GM20000 (cell line): ENCODE measurements around the gene CLDN5.

Experiments used
- DNase-seq: peaks from one replicate; pipeline ENCODE4 v3.0.0; 2012; ENCODE audit warnings: low spot score
- TF ChIP-seq, protein P1 (sequence below): IDR thresholded peaks from 2 replicates; pipeline ENCODE4 v1.5.1; 2012; ENCODE audit warnings: mild to moderate bottlenecking, control low read depth; ENCODE audit errors: extremely low read depth, missing control alignments

CLDN5 gene

DNA sequence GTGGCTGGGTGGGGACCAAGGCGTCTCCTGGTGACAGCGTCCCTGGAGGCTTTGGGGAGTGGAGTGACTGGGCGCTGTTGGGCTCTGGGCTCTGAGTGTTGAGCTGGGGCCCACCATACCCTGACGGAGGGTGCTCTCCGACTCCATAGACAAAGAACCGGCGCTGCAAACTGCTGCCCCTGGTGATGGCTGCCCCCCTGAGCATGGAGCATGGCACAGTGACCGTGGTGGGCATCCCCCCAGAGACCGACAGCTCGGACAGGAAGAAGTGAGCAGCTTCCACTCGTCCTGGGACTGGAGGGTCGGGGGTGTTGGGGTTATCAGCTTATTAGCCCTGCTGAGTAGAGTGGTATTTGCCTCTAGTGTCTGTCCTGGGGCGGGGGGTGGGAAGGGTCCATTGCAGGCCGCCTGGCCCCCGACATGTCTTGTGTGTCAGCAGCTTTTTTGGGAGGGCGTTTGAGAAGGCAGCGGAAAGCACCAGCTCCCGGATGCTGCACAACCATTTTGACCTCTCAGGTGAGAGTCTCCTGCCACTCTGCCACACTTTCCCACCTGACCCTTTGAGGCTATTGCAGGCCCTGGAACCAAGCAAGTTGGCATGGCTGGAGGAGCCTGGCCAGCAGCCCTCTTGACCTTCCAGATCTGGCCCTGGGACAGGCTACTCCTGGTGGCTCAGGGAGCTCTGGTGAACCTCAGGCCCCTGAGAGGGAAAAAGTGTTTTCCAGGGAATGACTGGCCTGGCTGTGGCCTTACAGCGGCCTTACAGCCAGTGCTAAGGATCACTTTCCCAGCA is 7.6 kb downstream of the CLDN5 start:
- no peak for DNase-seq
- TF ChIP-seq, protein P1, sequence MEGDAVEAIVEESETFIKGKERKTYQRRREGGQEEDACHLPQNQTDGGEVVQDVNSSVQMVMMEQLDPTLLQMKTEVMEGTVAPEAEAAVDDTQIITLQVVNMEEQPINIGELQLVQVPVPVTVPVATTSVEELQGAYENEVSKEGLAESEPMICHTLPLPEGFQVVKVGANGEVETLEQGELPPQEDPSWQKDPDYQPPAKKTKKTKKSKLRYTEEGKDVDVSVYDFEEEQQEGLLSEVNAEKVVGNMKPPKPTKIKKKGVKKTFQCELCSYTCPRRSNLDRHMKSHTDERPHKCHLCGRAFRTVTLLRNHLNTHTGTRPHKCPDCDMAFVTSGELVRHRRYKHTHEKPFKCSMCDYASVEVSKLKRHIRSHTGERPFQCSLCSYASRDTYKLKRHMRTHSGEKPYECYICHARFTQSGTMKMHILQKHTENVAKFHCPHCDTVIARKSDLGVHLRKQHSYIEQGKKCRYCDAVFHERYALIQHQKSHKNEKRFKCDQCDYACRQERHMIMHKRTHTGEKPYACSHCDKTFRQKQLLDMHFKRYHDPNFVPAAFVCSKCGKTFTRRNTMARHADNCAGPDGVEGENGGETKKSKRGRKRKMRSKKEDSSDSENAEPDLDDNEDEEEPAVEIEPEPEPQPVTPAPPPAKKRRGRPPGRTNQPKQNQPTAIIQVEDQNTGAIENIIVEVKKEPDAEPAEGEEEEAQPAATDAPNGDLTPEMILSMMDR, result no peak

DNA sequence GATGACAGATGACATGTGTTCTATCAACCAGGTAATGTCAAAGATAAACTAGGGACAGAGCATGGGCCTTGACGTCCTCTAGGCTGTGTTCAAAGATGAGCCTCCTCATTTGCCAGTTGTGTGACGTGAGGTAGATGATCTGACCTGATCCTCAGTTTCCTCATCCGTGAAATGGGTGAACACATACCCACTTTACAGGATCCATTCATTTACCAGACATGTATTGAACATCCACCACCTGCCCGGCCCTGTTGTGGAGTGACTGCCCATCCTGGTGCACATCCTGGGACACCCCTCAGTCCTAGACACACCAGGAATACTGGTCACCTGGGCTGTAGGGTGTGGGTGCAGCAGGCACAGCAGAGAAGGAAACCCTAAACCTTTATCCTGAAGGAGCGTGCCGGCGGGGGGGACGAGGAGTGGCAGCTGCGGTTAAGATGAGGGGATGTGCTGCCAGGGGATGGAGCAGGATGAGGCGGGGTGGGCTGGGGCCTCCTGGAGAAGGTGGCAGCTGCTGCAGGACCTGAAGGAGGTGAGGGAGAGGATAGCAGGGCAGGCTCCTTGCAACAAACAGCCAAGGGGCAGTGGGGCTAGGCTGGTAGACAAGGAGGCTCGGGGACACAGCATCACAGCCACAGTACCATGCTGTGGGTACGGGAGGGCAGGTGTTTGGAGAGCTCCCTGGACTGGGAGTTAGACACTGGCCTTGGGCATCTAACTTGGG is 8.4 kb downstream of the CLDN5 start:
- TF ChIP-seq, protein P1, result no peak
- DNase-seq, result no peak

DNA sequence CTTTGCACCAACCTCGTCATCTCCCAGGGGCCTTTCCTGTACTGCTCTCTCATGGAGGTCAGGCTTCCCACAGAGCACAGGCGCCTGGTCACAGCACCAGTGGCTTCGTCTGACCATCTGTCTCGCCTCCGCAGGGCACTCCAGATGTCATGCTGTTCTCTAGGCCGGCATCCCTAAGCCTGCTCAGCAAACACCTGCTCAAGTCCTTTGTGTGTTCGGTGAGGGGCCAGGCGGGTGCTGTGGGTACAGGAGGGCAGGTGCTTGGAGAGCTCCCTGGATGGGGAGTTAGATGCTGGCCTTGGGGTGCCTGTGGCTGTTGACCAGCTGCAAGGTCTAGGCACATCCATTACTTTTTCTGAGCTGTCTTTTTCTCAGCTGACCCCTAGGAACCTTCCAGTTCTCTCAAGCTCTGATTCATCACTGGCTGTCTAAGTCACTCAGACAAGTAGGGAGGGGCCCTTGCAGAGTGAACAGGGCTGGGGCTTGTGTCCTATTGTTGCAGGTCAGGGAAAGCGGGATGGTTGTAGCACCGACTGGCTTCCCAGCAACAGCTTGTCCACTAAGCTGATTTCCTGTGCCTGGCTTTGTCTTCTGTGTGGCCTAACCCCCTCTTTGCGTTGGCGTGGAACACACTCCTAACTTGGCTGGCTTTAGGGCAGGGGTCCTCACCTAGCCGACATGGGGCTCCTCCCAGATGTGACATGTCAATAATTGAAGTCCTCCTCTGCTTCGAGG is 9.2 kb downstream of the CLDN5 start:
- DNase-seq, result no peak
- TF ChIP-seq, protein P1, result no peak

DNA sequence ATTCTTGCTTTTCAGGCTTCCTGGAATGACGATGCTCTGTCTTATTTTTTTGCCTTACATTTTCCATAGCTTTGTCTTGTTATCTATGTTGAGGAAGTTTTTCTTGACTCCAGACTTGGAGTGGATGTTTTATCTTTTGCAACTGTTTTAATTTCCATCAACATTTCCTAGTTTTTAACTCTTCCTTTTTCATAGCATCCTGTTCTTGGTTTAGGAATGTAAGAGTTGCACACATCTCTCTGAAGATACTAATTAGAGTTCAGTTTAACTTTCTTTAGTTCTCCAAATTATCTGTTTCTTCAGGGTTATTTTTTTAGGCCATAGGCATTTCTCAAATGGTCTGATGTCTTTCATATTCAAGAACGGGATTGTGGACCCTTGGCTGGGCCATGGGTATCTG is 10.4 kb downstream of the CLDN5 start:
- TF ChIP-seq, protein P1, result no peak
- no peak for DNase-seq

DNA sequence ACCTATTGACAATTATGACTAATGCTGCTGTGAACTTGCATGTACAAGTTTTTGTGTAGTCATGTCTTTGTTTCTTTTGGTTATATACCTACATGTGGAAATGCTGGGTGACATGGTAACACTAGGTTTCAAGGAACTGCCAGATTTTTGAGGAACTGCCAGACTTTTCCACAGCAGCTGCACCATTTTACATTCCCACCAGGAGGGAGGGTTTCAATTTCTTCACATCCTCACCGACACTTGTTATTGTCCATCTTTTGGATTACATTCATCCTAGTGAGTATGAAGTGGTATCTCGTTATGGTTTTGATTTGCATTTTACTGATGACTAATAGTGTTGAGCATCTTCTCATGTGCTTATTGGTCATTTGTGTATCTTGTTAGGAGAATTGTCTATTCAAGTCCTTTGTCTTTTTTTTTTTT is 13.3 kb downstream of the CLDN5 start:
- DNase-seq, result no peak
- TF ChIP-seq, protein P1, result no peak

DNA sequence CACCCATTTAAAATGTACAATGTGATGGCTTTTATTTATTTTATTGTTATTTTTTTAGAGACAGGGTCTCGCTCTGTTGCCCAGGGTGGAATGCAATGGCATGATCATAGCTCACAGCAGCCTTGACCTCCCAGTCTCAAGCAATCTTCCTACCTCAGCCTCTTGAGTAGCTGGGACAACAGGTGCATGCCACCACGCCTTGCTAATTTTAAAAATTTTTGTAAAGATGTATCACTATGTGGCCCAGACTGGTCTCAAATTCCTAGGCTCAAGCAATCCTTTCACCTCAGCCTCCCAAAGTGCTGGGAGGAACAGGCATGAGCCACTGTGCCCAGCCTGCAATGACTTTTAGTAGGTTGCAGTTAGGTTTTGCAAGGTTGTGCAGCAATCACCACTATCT is 14.3 kb downstream of the CLDN5 start:
- DNase-seq, result no peak
- TF ChIP-seq, protein P1, result no peak

DNA sequence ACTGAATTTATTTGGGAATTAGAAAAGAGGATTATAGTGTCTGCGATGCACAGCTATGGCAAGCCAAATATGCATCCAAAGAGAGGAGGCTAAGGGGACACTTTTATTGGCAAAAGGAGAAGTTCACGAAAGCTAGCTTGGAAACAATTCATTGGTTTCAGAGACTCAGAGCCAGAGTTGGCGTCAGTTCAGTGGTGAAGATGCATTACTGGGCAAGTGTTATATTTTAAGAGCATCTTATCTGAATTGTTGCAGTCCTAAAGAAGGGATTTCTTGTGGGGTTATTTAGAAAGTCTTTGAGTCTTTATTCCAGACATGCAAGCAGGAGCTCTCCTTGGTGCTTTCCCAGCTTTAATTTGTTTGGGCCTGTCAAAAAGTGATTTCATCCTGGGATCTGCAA is 15.0 kb downstream of the CLDN5 start:
- DNase-seq, result no peak
- TF ChIP-seq, protein P1, result no peak
